KMS-11 (cell line): Measurements from ENCODE around the gene NBAS.

Source experiments
- H2AFZ ChIP-seq: fragments of 200-600 bp; sonication (generic); 2 replicates; pipeline ENCODE4 v1.6.1; 2016; ENCODE audit warnings: antibody characterized with exemption, mixed run types, low read depth
- H3K27ac ChIP-seq: fragments of 200-600 bp; sonication (generic); 2 replicates; pipeline ENCODE4 v1.6.1; 2016; ENCODE audit warnings: mild to moderate bottlenecking, mixed run types
- H3K27me3 ChIP-seq: fragments of 200-600 bp; sonication (generic); 2 replicates; pipeline ENCODE4 v1.6.1; 2017; ENCODE audit warnings: mild to moderate bottlenecking, low read depth, mixed run types, moderate library complexity; ENCODE audit not compliant: insufficient read depth
- H3K36me3 ChIP-seq: fragments of 200-600 bp; sonication (generic); 2 replicates; pipeline ENCODE4 v1.6.1; 2017; ENCODE audit warnings: mild to moderate bottlenecking, mixed run types; ENCODE audit not compliant: insufficient read depth
- H3K4me1 ChIP-seq: fragments of 200-600 bp; sonication (generic); 2 replicates; pipeline ENCODE4 v1.6.1; 2016; ENCODE audit warnings: mild to moderate bottlenecking, low read depth, mixed run types; ENCODE audit not compliant: poor library complexity, severe bottlenecking
- H3K4me2 ChIP-seq: fragments of 200-600 bp; sonication (generic); 2 replicates; pipeline ENCODE4 v1.7.0; 2016; ENCODE audit warnings: mild to moderate bottlenecking, mixed run types
- H3K4me3 ChIP-seq: fragments of 200-600 bp; sonication (generic); IDR thresholded peaks from 2 replicates; pipeline ENCODE4 v1.6.1; 2017; ENCODE audit warnings: low read depth, low read length, mixed read lengths; ENCODE audit not compliant: insufficient read depth
- H3K79me2 ChIP-seq: fragments of 200-600 bp; sonication (generic); 2 replicates; pipeline ENCODE4 v1.6.1; 2016; ENCODE audit warnings: low read depth, mixed run types; ENCODE audit not compliant: insufficient read depth
- H3K9ac ChIP-seq: fragments of 200-600 bp; sonication (generic); 2 replicates; pipeline ENCODE4 v1.6.1; 2016; ENCODE audit warnings: mild to moderate bottlenecking, mixed run types
- H4K20me1 ChIP-seq: fragments of 200-600 bp; sonication (generic); 2 replicates; pipeline ENCODE4 v1.6.1; 2016; ENCODE audit warnings: mild to moderate bottlenecking, mixed run types; ENCODE audit not compliant: insufficient read depth
- TF ChIP-seq, protein P1 (sequence below): fragments of 200-600 bp; sonication (generic); conservative IDR thresholded peaks from 2 replicates; pipeline ENCODE4 v1.6.1; 2017; ENCODE audit warnings: low read depth, mild to moderate bottlenecking, antibody characterized with exemption, low read length, moderate library complexity, mixed read lengths

Gene NBAS

GRCh38 chr2:15163326-15163725 is 397.8 kb downstream of the NBAS start:
- no peaks in the 10 kb centered on the region for H4K20me1 ChIP-seq
- H3K27me3 ChIP-seq: no peaks in the 10 kb centered on the region
- H3K4me2 ChIP-seq: no peak overlapping the region
- H3K4me1 ChIP-seq: no peaks in the 10 kb centered on the region
- H3K9ac ChIP-seq: no peak overlapping the region
- H3K79me2 ChIP-seq: no peaks in the 10 kb centered on the region
- no peak overlapping the region for H2AFZ ChIP-seq
- TF ChIP-seq, protein P1, sequence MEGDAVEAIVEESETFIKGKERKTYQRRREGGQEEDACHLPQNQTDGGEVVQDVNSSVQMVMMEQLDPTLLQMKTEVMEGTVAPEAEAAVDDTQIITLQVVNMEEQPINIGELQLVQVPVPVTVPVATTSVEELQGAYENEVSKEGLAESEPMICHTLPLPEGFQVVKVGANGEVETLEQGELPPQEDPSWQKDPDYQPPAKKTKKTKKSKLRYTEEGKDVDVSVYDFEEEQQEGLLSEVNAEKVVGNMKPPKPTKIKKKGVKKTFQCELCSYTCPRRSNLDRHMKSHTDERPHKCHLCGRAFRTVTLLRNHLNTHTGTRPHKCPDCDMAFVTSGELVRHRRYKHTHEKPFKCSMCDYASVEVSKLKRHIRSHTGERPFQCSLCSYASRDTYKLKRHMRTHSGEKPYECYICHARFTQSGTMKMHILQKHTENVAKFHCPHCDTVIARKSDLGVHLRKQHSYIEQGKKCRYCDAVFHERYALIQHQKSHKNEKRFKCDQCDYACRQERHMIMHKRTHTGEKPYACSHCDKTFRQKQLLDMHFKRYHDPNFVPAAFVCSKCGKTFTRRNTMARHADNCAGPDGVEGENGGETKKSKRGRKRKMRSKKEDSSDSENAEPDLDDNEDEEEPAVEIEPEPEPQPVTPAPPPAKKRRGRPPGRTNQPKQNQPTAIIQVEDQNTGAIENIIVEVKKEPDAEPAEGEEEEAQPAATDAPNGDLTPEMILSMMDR: no peak
- no peaks in the 10 kb centered on the region for H3K36me3 ChIP-seq
- H3K27ac ChIP-seq: no peak overlapping the region
- H3K4me3 ChIP-seq: no peak overlapping the region

DNA sequence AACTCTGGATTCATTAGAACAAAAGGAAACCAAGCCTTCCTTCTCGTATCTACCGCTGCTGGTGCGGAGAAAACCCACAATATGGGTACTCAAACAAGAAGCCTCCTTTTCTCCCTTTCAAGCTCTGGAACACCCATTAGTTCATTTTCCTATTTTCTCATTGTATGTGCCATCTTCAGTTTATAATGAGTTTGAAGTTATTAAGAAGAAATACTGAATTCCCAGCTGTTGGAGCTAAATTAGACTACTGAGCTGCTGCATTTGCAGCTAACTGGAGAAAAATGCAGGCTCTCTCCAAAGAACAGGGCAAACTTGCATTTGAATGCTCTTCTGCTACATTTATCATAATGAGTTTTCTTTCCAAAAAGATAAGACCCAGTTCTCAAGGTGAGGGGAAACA is 398.5 kb downstream of the NBAS start:
- H3K79me2 ChIP-seq: no peaks in the 10 kb centered on the region

DNA sequence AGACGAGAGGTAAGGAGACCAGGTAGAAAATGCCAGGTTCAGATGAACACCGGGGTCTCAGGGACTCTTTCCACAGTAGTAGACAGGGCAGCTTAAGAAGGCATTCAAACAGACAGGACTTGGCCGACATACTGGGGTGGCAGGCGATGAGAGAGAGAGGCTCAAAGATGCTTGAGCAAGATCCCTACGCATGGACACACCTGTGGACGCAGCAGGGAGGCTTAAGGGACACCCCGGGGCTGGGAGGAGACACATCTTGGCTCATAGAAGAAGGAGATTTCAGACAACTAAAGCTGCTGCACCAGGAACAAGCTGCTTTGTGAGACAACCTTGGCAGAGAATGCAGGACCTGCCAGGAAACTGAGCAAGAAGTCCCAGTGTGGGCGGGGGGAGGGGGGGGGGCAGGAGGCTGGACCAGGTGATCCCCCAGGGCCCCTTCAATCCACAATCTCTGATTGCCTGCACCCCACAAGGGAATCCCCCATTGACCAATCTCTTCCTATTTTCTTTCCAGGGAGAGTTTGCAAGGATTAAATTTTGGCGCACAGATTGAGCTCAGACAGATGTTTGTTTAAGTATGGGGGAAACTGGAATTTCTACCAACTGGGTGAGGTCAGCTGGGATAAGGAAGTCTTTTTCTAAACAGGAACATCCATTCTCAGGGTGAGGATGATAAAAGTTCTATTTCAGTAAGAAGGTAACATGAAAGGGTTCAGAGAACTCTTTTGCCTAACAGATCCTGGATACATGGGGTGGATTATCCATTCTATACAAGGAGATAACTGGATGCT is 400.7 kb downstream of the NBAS start:
- Histone ChIP-seq H3K36me3 (no peaks in the 10 kb centered on the region), H3K9ac (no peak overlapping the region), H3K79me2 (no peaks in the 10 kb centered on the region), H2AFZ (no peak overlapping the region), H3K27ac (no peak overlapping the region), H3K4me2 (no peak overlapping the region), H3K4me1 (no peaks in the 10 kb centered on the region), H4K20me1 (no peaks in the 10 kb centered on the region), H3K4me3 (no peak overlapping the region), H3K27me3 (no peaks in the 10 kb centered on the region)
- TF ChIP-seq, protein P1: no peak

More for the DNA sequence above, 398.5 kb downstream of the NBAS start:
- H3K36me3 ChIP-seq: no peaks in the 10 kb centered on the region
- no peaks in the 10 kb centered on the region for H4K20me1 ChIP-seq
- H3K4me3 ChIP-seq: no peak overlapping the region
- TF ChIP-seq, protein P1: no peak
- no peaks in the 10 kb centered on the region for H3K4me1 ChIP-seq
- H3K4me2 ChIP-seq: no peak overlapping the region
- H2AFZ ChIP-seq: no peak overlapping the region
- no peaks in the 10 kb centered on the region for H3K27me3 ChIP-seq
- no peak overlapping the region for H3K27ac ChIP-seq
- no peak overlapping the region for H3K9ac ChIP-seq

DNA sequence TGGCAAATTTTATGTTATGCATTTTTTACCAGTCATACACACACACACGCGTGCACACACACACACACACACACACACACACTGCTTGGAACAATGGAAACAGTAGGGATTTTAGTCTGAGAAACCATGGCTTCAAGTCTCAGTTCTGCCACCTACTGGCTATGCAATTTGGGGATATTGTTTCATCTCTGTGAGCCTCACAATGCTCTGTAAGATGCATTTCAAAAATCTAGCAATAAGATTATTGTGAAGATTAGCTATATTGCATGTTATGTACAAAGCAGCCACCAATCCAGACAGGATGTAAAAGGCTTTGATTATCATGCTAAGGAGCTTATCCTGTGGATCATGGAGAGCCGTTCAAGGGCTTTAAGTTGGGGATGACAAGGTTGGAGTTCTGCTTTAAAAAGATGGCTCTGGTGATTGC is 401.4 kb downstream of the NBAS start:
- Histone ChIP-seq H3K27ac (no peak overlapping the region), H2AFZ (no peak overlapping the region)
- TF ChIP-seq, protein P1: peak; percentile 58

More for the DNA sequence above, 401.4 kb downstream of the NBAS start:
- H3K9ac ChIP-seq: no peak overlapping the region
- H3K4me1 ChIP-seq: no peaks in the 10 kb centered on the region
- no peaks in the 10 kb centered on the region for H3K36me3 ChIP-seq
- H3K4me2 ChIP-seq: no peak overlapping the region
- H4K20me1 ChIP-seq: no peaks in the 10 kb centered on the region
- no peaks in the 10 kb centered on the region for H3K27me3 ChIP-seq
- no peaks in the 10 kb centered on the region for H3K79me2 ChIP-seq
- H3K4me3 ChIP-seq: no peak overlapping the region
